C4-2B (cell line): ENCODE measurements around the gene STK38L.

Source experiments
- ZFX ChIP-seq: fragments of 450-650 bp; IDR thresholded peaks from 2 replicates; pipeline ENCODE4 v1.6.1; 2017
- TF ChIP-seq, protein P1 (sequence below): fragments of 450-650 bp; conservative IDR thresholded peaks from 2 replicates; pipeline ENCODE4 v1.5.1; 2017; ENCODE audit warnings: mild to moderate bottlenecking

DNA sequence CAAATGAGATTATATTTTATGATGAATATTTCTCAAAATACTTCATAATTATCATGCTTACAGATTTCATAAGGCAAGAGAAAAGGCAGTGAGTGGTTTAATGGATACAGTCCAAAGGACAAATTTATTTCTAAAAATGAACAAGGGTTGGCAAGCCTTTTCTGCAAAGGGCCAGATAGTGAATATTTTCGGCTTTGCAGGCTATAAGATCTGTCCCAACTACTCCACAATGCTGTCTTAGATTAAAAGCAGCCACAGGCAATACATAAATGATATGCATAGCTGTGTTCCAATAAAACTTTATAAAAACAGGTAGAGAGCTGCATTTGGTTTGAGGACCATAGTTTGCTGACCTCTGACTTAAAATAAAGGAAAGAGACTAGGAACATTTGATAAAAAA, 42.9 kb upstream of the STK38L start:
- TF ChIP-seq, protein P1, sequence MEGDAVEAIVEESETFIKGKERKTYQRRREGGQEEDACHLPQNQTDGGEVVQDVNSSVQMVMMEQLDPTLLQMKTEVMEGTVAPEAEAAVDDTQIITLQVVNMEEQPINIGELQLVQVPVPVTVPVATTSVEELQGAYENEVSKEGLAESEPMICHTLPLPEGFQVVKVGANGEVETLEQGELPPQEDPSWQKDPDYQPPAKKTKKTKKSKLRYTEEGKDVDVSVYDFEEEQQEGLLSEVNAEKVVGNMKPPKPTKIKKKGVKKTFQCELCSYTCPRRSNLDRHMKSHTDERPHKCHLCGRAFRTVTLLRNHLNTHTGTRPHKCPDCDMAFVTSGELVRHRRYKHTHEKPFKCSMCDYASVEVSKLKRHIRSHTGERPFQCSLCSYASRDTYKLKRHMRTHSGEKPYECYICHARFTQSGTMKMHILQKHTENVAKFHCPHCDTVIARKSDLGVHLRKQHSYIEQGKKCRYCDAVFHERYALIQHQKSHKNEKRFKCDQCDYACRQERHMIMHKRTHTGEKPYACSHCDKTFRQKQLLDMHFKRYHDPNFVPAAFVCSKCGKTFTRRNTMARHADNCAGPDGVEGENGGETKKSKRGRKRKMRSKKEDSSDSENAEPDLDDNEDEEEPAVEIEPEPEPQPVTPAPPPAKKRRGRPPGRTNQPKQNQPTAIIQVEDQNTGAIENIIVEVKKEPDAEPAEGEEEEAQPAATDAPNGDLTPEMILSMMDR = no peak
- TF ChIP-seq ZFX = no peak
